ENCODE measurements around the gene IGFBP6. TPM values are rescaled to one million over a fixed set of nuclear protein-coding genes. Genes with fewer than 3 reads are reported as not detected.

IGFBP6 gene
- total and polyA plus RNA-seq, 2 donors (not counting 1 experiment from before 2014, with no cell fraction given): 0.30 TPM; not detected in 1

DNA sequence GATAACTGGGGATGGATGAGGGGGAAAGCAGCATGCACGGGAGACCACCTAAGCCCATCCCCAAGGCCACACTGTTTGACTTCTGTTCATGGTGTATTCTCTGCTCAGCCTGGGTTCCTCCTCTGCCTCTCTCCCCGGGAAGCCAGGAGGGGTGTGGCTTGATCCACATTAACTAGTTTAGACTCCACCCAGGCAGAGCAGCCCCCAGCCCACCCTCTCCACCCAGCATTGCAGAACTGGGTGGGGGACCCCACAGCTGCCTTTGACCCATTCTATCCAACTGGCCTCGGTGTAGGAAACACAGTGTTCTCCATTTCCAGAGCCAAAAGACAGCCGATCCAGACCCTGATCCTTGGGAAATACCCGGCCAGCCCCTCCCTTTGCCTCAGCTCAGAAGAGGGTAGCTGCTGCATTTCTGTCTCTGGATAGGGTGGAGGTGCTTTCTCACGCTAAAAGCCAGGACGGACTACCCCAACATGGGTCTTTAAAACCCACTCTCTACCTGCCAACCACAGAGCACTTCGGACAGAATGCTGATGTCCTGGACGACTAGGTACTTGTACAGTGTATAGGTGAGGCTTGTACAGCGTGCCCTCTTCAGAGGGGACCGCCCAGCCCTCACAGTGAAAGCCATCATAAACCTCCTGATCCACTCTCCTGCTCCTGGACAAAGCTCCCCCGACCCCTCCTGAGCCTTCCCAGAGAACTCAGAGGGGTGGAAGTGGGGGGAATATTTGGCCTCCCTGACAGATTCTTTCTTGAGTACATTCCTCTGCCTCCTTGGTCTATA is 27.7 kb upstream of the IGFBP6 start:
- Histone ChIP-seq H3K27me3 (replicated peaks in 1 of 4; ENCODE audit: control extremely low read depth in 1 of 4, control insufficient read depth in 3 of 4, insufficient read depth in 4 of 4, low read length in 3 of 4) (no peaks in the 10 kb centered on the region), H3K79me2 (ENCODE audit: control insufficient read depth, insufficient read depth, low read length) (peaks cover 8% of the 10 kb centered on the region), H3K9ac (ENCODE audit: low read length) (no peak overlapping the region), H3K9me3 (ENCODE audit: control extremely low read depth in 1 of 3, control insufficient read depth in 2 of 3, insufficient read depth in 1 of 3, low read length in 2 of 3) (no peaks in the 10 kb centered on the region), H4K20me1 (ENCODE audit: control insufficient read depth, insufficient read depth, low read length, poor library complexity, severe bottlenecking) (peaks cover 37% of the 10 kb centered on the region), H3K4me1 (ENCODE audit: control insufficient read depth in 2 of 2, insufficient read depth in 2 of 2, low read length in 2 of 2) (peaks cover 6 to 21% of the 10 kb centered on the region in 2 donors), H3K4me3 (ENCODE audit: control extremely low read depth in 1 of 5, extremely low read depth in 1 of 5, insufficient read depth in 1 of 5, low read depth in 2 of 5, low read length in 4 of 5) (no peak overlapping the region), H3K27ac (ENCODE audit: low read length in 2 of 2) (no peak overlapping the region), H3K36me3 (replicated peaks in 1 of 2; ENCODE audit: control extremely low read depth in 1 of 2, control insufficient read depth in 1 of 2, extremely low read depth in 1 of 2, insufficient read depth in 2 of 2, low read length in 1 of 2) (peaks cover 0 to 77% of the 10 kb centered on the region in 2 experiments), H2AFZ (ENCODE audit: insufficient read depth, low read depth, low read length, poor library complexity, severe bottlenecking) (no peak overlapping the region), H3K4me2 (replicated peaks; ENCODE audit: low read depth, low read length, poor library complexity, severe bottlenecking) (no peak overlapping the region)
- Mint-ChIP-seq H3K27ac (no peak overlapping the region), H3K27me3 (no peaks in the 10 kb centered on the region), H3K4me1 (peaks cover 29% of the 10 kb centered on the region), H3K9me3 (ENCODE audit: insufficient read depth) (no peaks in the 10 kb centered on the region), H3K4me3 (no peak overlapping the region)
- POLR2A ChIA-PET: no interaction called here
- ATAC-seq (ENCODE audit: low read depth): no peak
- CTCF ChIA-PET: interaction anchor here (14.1 kb wide), 1 partner anchor 28 kb away, joined by 344 read pairs; the partner anchor contains the start of genes IGFBP6 and SOAT2
- WGBS (ENCODE audit: insufficient coverage): 40% methylated on average over 1 of the region's 12 CpGs
- DNase-seq: no peak
- intact Hi-C loops (cut with micrococcal nuclease): loop anchor here (5.0 to 10.0 kb wide), 2 partner anchors 127 to 255 kb away; partner anchors contain the start of gene AAAS
- no peak for TF ChIP-seq EZH2 (IDR thresholded peaks at IDR 0.05; ENCODE audit: borderline replicate concordance, insufficient read depth, low read depth, low read length, poor library complexity, severe bottlenecking)
- TF ChIP-seq, protein P1, sequence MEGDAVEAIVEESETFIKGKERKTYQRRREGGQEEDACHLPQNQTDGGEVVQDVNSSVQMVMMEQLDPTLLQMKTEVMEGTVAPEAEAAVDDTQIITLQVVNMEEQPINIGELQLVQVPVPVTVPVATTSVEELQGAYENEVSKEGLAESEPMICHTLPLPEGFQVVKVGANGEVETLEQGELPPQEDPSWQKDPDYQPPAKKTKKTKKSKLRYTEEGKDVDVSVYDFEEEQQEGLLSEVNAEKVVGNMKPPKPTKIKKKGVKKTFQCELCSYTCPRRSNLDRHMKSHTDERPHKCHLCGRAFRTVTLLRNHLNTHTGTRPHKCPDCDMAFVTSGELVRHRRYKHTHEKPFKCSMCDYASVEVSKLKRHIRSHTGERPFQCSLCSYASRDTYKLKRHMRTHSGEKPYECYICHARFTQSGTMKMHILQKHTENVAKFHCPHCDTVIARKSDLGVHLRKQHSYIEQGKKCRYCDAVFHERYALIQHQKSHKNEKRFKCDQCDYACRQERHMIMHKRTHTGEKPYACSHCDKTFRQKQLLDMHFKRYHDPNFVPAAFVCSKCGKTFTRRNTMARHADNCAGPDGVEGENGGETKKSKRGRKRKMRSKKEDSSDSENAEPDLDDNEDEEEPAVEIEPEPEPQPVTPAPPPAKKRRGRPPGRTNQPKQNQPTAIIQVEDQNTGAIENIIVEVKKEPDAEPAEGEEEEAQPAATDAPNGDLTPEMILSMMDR (IDR thresholded peaks at IDR 0.05): no peak

Measured in B cell (primary cell).